ENCODE results near the gene SOS1.

Gene SOS1

DNA sequence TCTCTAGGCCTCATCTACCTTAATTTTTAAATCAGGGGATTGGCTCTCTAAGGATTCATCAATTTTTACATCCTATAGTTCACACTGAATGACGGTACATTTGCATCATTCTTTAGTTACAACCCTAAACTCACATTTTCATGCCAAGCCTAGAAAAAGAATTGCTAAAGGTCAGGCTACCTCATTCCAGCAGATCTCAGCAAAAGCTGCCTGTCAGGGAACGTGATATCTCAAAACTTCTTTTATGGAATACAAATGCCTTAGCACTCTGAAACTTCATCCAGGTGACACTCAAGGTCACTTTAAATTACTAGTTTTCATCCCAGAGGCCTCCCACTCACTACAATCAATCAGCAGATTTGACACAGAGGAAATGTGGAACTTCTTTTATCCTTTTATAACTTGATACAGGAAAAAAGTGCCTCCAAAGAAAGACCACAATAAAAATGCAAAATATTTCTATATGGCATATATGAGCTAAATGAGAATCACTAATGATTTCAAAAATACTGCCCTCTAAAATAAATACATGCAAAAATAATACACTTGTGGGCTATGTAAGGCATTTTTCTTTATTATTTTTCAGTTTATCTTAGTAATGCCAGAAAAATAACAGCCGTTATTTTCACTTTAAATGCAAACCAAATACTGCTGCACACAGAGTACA lies 139.7 kb downstream of the SOS1 start:
- no peak overlapping the region for H3K4me3 ChIP-seq (ENCODE audit: low read depth, low read length)
- no peak for DNase-seq
- H3K9me3 ChIP-seq (ENCODE audit: severe bottlenecking): no peaks in the 10 kb centered on the region
- TF ChIP-seq, protein P1, sequence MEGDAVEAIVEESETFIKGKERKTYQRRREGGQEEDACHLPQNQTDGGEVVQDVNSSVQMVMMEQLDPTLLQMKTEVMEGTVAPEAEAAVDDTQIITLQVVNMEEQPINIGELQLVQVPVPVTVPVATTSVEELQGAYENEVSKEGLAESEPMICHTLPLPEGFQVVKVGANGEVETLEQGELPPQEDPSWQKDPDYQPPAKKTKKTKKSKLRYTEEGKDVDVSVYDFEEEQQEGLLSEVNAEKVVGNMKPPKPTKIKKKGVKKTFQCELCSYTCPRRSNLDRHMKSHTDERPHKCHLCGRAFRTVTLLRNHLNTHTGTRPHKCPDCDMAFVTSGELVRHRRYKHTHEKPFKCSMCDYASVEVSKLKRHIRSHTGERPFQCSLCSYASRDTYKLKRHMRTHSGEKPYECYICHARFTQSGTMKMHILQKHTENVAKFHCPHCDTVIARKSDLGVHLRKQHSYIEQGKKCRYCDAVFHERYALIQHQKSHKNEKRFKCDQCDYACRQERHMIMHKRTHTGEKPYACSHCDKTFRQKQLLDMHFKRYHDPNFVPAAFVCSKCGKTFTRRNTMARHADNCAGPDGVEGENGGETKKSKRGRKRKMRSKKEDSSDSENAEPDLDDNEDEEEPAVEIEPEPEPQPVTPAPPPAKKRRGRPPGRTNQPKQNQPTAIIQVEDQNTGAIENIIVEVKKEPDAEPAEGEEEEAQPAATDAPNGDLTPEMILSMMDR (IDR thresholded peaks at IDR 0.05; ENCODE audit: low read depth, low read length): no peak
- no peaks in the 10 kb centered on the region for H3K27me3 ChIP-seq (ENCODE audit: insufficient read depth, low read depth, severe bottlenecking)
- peak overlapping the region; percentile 16 for H3K27ac ChIP-seq
- peaks cover 2% of the 10 kb centered on the region; the same call in 1 of the 2 replicates for H3K36me3 ChIP-seq

- TF ChIP-seq, protein P1 (IDR thresholded peaks at IDR 0.05; ENCODE audit: low read depth, low read length): no peak
- no peaks in the 10 kb centered on the region for H3K36me3 ChIP-seq
- H3K27me3 ChIP-seq (ENCODE audit: insufficient read depth, low read depth, severe bottlenecking): no peaks in the 10 kb centered on the region
- H3K9me3 ChIP-seq (ENCODE audit: severe bottlenecking): no peaks in the 10 kb centered on the region
- peak overlapping the region; percentile 73 for H3K27ac ChIP-seq
- DNase-seq: no peak
- H3K4me3 ChIP-seq (ENCODE audit: low read depth, low read length): no peak overlapping the region
Measured at GRCh38 chr2:38978908-38979307, 141.9 kb downstream of the SOS1 start.

GRCh38 chr2:38978296-38978903 lies 142.5 kb downstream of the SOS1 start:
- H3K27me3 ChIP-seq (ENCODE audit: insufficient read depth, low read depth, severe bottlenecking): no peaks in the 10 kb centered on the region
- H3K9me3 ChIP-seq (ENCODE audit: severe bottlenecking): no peaks in the 10 kb centered on the region
- no peak overlapping the region for H3K4me3 ChIP-seq (ENCODE audit: low read depth, low read length)
- H3K27ac ChIP-seq: peak overlapping the region; percentile 73
- DNase-seq: no peak
- no peaks in the 10 kb centered on the region for H3K36me3 ChIP-seq
- TF ChIP-seq, protein P1 (IDR thresholded peaks at IDR 0.05; ENCODE audit: low read depth, low read length): no peak

DNA sequence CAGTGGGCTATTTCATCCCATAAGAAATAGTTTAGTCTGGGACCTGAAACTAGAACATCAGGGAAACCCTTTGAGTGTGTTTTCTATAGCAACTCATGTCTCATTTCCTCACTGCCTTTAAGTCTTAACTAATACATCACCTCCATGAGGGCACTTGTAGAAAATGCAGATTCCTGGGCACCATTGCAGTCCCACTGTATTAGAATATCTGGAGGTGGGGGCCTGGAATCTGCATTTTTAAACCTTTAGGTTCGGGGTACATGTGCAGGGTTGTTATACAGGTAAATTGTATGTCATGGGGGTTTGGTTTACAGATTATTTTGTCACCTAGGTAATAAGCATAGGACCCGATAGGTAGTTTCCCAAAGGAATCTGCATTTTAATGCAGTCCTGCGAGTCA lies 143.8 kb downstream of the SOS1 start:
- Histone ChIP-seq H3K9me3 (ENCODE audit: severe bottlenecking) (no peaks in the 10 kb centered on the region), H3K27ac (no peak overlapping the region), H3K27me3 (ENCODE audit: insufficient read depth, low read depth, severe bottlenecking) (no peaks in the 10 kb centered on the region), H3K4me3 (ENCODE audit: low read depth, low read length) (no peak overlapping the region), H3K36me3 (no peaks in the 10 kb centered on the region)
- DNase-seq: no peak
- TF ChIP-seq, protein P1 (IDR thresholded peaks at IDR 0.05; ENCODE audit: low read depth, low read length): no peak

DNA sequence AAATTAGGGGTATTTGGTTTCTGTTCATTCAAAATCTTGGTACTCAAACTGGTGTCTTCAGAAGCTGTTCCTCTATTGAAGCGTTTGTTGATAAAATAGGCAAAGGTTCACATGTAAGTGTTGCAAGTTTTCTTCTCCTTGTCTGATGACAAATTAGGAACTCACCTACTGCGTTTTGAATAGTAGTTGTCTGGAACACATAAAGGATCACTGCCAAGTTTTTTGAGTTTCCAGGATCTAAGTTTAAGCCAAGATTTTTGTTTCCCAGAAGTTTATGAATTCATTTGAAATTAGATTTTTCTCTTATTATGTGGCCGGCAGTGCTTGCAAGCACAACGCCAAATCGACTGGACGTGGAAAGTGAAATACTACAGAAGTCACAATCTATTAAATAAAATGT lies 145.8 kb downstream of the SOS1 start:
- H3K27ac ChIP-seq: no peak overlapping the region
- no peaks in the 10 kb centered on the region for H3K27me3 ChIP-seq (ENCODE audit: insufficient read depth, low read depth, severe bottlenecking)
- no peaks in the 10 kb centered on the region for H3K36me3 ChIP-seq
- H3K4me3 ChIP-seq (ENCODE audit: low read depth, low read length): no peak overlapping the region
- TF ChIP-seq, protein P1 (IDR thresholded peaks at IDR 0.05; ENCODE audit: low read depth, low read length): no peak
- no peaks in the 10 kb centered on the region for H3K9me3 ChIP-seq (ENCODE audit: severe bottlenecking)
- DNase-seq: no peak
